HG03039 (cell line): ENCODE data around the gene LZTFL1.

Experiments used
- ATAC-seq: cut with Tn5 transposase; IDR thresholded peaks from one replicate; pipeline ENCODE4 v1.9.1; 2021; ENCODE audit warnings: mild to moderate bottlenecking, moderate library complexity; ENCODE audit not compliant: unreplicated experiment

Gene LZTFL1

GRCh38 chr3:45814322-45814721 lies 27.6 kb downstream of the LZTFL1 start:
- ATAC-seq = no peak

- no peak for ATAC-seq
Measured at GRCh38 chr3:45807681-45808540, 34.0 kb downstream of the LZTFL1 start.

- no peak for ATAC-seq
Measured at GRCh38 chr3:45807133-45807532, 34.8 kb downstream of the LZTFL1 start.

- ATAC-seq = no peak
Measured at GRCh38 chr3:45806072-45806471, 35.8 kb downstream of the LZTFL1 start.

- ATAC-seq = no peak
Measured at GRCh38 chr3:45803252-45803935, 38.5 kb downstream of the LZTFL1 start.

- no peak for ATAC-seq
Measured at GRCh38 chr3:45802146-45802545, 39.8 kb downstream of the LZTFL1 start.

GRCh38 chr3:45800611-45801010 lies 41.3 kb downstream of the LZTFL1 start:
- ATAC-seq = no peak

GRCh38 chr3:45799586-45799985 lies 42.3 kb downstream of the LZTFL1 start:
- ATAC-seq = no peak

GRCh38 chr3:45798034-45798433 lies 43.9 kb downstream of the LZTFL1 start:
- no peak for ATAC-seq

GRCh38 chr3:45796902-45797637 lies 44.8 kb downstream of the LZTFL1 start:
- no peak for ATAC-seq

GRCh38 chr3:45795882-45796765 lies 45.8 kb downstream of the LZTFL1 start, which contains the start of gene SLC6A20:
SLC6A20 (minus strand) TSS chr3:45796536; CDS start chr3:45796419, 117 bp downstream.
- ATAC-seq = no peak

- no peak for ATAC-seq
Measured at GRCh38 chr3:45795509-45795881, 46.4 kb downstream of the LZTFL1 start.

GRCh38 chr3:45794660-45795059 lies 47.3 kb downstream of the LZTFL1 start:
- ATAC-seq = no peak

- ATAC-seq = no peak
Measured at GRCh38 chr3:45794177-45794560, 47.8 kb downstream of the LZTFL1 start.

- no peak for ATAC-seq
Measured at GRCh38 chr3:45793482-45794176, 48.3 kb downstream of the LZTFL1 start.

- no peak for ATAC-seq
Measured at GRCh38 chr3:45792516-45793172, 49.3 kb downstream of the LZTFL1 start.

GRCh38 chr3:45792036-45792435 lies 49.9 kb downstream of the LZTFL1 start:
- no peak for ATAC-seq

- no peak for ATAC-seq
Measured at GRCh38 chr3:45790596-45790995, 51.3 kb downstream of the LZTFL1 start.

- no peak for ATAC-seq
Measured at GRCh38 chr3:45789235-45789812, 52.6 kb downstream of the LZTFL1 start.
